Measurements from ENCODE around the gene CAMK4.

GRCh38 chr5:111326551-111326950, 102.4 kb downstream of the CAMK4 start:
- TF ChIP-seq, protein P1, sequence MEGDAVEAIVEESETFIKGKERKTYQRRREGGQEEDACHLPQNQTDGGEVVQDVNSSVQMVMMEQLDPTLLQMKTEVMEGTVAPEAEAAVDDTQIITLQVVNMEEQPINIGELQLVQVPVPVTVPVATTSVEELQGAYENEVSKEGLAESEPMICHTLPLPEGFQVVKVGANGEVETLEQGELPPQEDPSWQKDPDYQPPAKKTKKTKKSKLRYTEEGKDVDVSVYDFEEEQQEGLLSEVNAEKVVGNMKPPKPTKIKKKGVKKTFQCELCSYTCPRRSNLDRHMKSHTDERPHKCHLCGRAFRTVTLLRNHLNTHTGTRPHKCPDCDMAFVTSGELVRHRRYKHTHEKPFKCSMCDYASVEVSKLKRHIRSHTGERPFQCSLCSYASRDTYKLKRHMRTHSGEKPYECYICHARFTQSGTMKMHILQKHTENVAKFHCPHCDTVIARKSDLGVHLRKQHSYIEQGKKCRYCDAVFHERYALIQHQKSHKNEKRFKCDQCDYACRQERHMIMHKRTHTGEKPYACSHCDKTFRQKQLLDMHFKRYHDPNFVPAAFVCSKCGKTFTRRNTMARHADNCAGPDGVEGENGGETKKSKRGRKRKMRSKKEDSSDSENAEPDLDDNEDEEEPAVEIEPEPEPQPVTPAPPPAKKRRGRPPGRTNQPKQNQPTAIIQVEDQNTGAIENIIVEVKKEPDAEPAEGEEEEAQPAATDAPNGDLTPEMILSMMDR (IDR thresholded peaks at IDR 0.05; ENCODE audit: insufficient read depth, low read depth, low read length), result no peak
- TF ChIP-seq EZH2 (IDR thresholded peaks at IDR 0.05; ENCODE audit: insufficient read depth, low read length), result no peak
